Cardiac septum (tissue), 1 donor: ENCODE measurements around the gene ZMYND19. TPM values are rescaled to one million over a fixed set of nuclear protein-coding genes. Genes with fewer than 3 reads are reported as not detected.
"Not testable (repeated sequence)": the region's sequence is repeated elsewhere in the genome, so short reads cannot be mapped to it uniquely, and the experiment has no call there.

ENCODE experiments used
- DNase-seq: peaks from one replicate; pipeline ENCODE4 v3.0.0-alpha.2; 2020; ENCODE audit warnings: low spot score
- intact Hi-C: fragments of 100-400 bp; cut with DNase I; formaldehyde crosslinking; loops from one replicate; pipeline ENCODE4 v1.14.0; 2022
- total RNA-seq: library from RNA; stranded (reverse); fragmentation: NEBNext Ultra II Directional; extraction: Animal tissue kit (Norgen Biotek cat#: 25700); gene quantifications from one replicate; pipeline ENCODE4 v1.2.1, GENCODE V29; 2021
- donor health status: DM: no; HTN: no; CAD: no.

Gene ZMYND19
- total RNA-seq, 1 donor from 2014 or later, result 11.2 TPM

DNA sequence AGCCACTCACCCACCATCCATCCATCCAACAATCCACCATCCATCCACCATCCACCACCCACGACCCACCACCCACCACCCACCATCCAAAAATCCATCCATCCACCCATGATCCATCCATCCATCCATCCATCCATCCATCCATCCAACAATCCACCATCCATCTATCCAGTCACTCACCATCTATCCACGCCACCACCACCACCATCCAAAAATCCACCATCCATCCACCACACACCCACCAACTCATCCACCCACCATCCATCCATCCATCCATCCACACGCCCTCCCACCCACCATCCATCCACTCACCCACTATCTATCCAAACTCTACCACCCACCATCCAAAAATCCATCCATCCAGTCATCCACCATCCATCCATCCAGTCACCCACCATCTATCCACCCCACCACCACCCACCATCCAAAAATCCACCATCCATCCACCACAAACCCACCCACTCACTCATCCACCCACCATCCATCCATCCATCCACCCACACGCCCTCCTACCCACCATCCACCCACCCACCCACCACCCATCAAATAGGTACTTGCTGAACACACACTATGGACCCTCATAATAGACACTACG, 20.6 kb downstream of the ZMYND19 start:
- no peak for DNase-seq
- intact Hi-C loops, result no loop called here

DNA sequence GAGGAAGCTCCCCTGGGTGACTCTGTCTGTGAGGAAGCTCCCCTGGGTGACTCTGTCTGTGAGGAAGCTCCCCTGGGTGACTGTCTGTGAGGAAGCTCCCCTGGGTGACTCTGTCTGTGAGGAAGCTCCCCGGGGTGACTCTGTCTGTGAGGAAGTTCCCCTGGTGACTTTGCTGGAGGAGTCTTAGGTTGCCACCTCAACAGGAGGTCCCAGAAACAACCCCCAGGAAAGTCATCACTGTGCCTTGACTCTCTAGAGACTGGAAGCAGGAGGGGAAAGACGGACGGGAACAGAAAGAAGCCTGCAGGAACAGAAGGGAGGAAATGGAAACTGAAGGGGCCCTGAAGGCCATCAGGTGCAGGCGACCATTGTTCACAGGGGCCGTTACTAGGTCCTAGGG, 21.9 kb downstream of the ZMYND19 start:
- intact Hi-C loops, DNase-seq: not testable (repeated sequence)

DNA sequence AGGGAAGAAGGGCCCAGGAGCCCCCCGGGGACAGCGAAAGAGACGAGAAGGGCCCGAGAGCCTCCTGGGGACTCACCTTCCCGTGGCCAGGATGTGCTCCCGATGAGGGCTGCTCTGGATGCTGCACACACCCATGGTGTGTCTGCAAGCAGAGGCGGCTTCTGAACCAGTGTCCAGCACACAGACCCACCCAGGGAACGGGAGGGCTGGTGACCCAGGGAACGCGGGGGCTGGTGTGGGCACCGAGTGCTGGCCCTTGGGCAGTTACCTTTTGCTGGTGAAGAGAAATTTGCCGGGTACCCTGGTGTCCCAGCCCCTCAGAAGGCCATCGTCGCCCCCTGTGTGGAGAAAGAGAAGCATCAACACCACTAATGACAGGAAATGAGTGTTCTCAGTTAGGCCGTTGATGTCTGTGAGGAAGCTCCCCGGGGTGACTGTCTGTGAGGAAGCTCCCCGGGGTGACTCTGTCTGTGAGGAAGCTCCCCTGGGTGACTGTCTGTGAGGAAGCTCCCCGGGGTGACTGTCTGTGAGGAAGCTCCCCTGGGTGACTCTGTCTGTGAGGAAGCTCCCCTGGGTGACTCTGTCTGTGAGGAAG, 25.4 kb downstream of the ZMYND19 start:
- DNase-seq, result no peak
- intact Hi-C loops, result no loop called here

DNA sequence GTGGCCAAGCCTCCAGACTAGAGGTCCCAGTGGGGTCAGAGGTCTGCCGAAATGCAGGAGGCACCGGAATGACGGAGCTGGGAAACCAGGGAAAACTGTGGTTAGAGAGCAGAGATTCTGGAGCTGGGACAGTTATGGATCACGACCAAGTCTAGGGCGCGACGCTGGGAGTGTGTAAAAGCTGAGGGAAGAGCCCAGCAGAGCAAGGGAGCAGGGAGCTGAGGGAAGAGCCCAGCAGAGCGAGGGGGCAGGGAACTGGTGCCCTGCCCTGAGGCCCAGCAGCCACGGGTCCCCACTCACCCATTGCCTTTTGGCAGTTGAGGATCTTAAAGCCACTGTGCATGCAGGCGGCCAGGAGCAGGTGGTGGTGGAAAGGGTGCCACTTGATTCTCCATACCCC, 26.2 kb downstream of the ZMYND19 start:
- DNase-seq, result no peak
- intact Hi-C loops, result no loop called here

DNA sequence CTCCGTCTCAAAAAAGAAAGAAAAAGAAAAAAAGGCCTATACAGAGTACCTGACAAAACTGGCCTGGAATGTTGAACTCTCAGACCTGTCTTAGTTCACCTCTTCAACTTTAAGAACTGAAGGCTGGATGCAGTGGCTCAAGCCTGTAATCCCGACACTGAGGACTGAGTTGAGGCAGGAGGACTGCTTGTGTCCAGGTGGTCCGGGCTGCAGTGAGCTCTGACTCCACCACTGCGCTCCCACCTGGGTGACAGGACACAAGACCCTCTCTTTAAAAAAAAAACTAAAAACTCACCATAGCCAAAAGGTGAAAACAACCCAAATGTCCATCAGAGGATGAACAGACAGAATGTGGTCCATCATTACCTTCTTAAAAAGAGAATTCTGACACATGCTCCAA, 32.2 kb downstream of the ZMYND19 start:
- intact Hi-C loops, result no loop called here
- DNase-seq, result no peak

DNA sequence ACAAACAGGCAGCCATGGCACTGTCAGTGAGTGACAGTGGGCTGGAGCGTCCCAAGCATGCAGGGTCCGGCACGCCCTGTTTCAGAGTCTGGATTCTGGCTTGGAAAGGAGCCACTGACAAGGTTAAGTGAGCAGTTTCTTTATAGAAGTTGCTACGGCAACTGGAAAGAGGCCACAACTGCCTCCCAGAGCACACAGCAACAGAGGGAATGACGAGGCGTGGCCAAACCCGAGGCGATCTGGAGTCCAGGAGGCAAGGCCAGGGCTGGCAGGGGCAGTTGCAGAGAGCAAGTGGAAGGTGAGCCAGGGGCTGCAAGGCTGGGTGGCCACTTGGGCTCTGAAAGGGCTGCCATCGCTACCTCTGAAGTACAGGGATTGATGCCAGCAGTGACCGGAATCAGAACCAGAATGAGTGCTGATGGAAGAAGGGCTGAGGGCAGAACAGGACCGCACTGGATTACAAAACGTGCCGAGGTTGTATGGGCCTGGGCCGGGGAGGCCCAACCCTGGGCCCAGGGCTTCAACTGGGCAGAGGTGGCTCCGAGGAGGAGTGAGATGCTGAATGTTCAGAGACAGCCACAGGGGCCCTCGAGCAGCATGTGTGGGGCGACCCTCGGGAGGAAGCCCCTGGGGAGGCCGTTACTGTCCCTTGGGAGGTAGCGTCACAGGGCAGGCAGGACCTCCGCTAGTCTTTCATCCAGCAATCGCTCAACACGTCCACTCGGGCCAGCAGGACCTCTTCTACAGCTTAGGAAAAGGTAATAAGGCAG, 34.1 kb downstream of the ZMYND19 start:
- intact Hi-C loops, result no loop called here
- no peak for DNase-seq

DNA sequence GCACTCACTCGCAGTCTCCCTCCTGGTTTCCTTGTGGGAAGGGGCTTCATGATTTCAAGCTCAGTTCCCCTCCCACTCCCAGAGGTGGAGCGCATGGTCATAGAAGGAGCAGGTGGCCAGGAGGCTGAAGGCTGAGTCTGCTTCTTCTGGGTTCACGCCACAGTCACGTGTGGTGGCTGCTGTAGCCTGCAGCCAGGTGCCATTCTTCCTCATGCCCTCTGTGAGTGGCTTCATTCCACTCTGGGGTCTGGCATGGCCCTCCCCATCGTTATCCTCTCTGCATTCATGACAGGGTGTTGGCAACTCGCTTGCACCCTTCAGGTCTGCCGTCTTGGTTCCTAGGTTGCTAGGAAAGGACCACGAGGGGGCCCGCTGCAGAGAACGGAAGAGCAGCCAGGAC, 35.1 kb downstream of the ZMYND19 start:
- intact Hi-C loops, result no loop called here
- DNase-seq, result no peak

DNA sequence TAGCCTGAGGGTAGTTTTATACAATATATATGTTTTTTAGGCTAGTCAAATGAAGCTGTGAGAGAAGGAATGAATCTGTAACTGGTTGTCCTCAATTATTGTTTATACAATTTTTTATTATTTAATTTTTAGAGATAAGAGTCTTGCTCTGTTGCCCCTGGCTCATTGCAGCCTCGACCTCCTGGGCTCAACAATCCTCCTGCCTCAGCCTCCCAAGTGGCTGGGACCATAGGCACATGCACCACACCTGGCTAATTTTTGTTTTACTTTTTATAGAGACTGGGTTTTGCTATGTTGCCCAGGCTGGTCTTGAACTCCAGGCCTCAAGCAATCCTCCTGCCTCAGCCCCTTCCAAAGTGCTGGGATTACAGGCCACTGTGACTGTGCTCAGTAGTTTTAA, 36.0 kb downstream of the ZMYND19 start:
- DNase-seq, result no peak
- intact Hi-C loops, result no loop called here

DNA sequence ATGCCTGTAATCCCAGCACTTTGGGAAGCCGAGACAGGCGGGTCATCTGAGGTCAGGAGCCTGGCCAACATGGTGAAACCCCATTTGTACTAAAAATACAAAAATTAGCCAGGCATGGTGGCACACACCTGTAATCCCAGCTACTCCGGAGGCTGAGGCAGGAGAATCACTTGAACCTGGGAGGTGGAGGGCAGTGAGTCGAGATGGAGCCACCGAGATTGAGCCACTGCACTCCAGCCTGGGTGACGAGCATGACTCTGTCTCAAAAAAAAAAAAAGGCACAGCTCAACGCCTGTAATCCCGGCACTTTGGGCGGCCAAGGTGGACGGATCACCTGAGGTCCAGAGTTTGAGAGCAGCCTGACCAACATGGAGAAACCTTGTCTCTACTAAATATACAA, 36.7 kb downstream of the ZMYND19 start:
- intact Hi-C loops, result loop anchor here (2.0 kb wide), 1 partner anchor 25 kb away; the partner anchor contains the start of gene DPH7
- not testable (repeated sequence) for DNase-seq

DNA sequence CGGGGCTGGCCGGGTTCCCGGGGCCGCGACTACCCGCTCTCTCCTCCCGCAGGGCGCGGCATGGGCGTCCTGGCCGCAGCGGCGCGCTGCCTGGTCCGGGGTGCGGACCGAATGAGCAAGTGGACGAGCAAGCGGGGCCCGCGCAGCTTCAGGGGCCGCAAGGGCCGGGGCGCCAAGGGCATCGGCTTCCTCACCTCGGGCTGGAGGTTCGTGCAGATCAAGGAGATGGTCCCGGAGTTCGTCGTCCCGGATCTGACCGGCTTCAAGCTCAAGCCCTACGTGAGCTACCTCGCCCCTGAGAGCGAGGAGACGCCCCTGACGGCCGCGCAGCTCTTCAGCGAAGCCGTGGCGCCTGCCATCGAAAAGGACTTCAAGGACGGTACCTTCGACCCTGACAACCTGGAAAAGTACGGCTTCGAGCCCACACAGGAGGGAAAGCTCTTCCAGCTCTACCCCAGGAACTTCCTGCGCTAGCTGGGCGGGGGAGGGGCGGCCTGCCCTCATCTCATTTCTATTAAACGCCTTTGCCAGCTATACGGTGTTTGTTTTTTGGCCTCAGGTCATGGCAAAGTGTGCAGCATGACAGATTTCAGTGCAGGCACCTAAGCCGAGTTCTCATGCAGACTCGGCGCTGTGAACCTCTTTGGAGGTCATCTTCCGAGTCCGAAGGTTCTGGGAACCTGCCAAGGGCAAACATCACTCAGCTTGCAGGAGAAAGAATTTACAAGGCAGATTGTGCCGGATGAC, 38.1 kb downstream of the ZMYND19 start:
- DNase-seq, result no peak
- intact Hi-C loops, result loop anchor here (2.0 kb wide), 1 partner anchor 27 kb away; the partner anchor contains the start of gene DPH7

DNA sequence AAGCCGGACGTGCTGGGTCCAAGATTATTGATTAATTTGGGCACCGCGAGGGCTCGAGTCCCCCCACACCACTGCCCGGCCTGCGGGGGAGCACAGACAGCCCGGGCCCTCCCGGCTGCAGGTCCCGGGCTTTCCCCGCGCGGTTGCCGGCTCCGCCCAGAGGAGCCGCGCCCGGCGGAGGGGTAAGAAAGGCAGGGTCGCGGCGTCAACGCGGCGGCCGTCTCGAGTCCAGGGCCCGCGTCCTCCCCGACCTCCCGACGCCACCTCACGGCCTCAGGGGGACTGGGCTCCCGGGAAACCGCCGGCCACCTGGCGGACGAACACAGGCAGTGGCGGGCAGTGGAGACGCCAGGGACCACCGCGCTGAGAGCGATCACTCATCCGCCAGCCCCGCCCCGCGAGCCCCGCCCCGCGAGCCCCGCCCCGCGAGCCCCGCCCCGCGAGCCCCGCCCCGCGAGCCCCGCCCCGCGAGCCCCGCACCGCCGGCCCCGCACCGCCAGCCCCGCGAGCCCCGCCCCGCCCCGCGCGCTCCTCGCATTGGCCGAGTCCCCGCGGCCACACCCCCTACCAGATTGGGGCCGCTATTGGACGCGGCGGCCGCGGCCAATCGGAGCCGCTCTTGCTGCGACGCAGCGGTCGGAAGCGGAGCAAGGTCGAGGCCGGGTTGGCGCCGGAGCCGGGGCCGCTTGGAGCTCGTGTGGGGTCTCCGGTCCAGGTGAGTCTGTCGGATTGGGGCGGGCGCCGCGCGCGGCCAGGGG, 38.9 kb downstream of the ZMYND19 start, which contains the start of gene MRPL41:
MRPL41 (plus strand) TSS at position 616 of the 758 bp plus-strand sequence. CDS start 203 bp downstream, outside the sequence.
- peak; percentile 95 for DNase-seq
- intact Hi-C loops, result loop anchor here (2.0 kb wide), 1 partner anchor 27 kb away; the partner anchor contains the start of gene DPH7

DNA sequence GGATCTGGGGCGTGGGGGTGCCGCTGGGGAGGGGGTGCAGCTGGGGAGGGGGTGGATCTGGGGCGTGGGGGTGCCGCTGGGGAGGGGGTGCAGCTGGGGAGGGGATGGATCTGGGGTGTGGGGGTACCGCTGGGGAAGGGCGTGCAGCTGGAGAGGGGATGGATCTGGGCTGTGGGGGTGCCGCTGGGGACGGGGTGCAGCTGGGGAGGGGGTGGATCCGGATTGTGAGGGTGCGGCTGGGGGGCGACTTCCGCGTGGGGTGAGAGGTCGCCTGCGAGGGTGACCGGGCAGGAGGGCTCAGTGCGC, 39.4 kb downstream of the ZMYND19 start:
- intact Hi-C loops, DNase-seq: not testable (repeated sequence)

DNA sequence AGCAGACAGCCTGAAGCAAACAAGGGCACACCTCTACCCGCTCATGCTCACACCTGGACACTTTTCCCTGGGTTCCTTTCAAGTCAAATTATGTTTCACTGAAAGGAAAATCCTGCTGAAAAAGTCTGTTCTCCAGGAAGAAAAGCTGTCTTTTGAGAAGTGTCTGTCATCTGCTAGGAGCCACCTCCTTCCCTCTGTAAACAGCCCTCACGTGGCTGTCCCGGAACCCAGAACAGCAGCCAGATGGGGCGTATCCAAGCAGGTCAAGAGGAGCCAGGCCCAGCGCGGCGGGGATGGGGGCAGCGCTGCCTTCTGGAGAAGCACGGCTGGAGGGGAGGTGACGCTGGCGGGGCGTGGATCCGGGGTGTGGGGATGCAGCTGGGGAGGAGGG, 40.1 kb downstream of the ZMYND19 start, which contains the start of gene PNPLA7:
PNPLA7 (minus strand) TSS at position 172 of the 391 bp plus-strand sequence. CDS start 205 bp downstream, outside the sequence.
- intact Hi-C loops, result no loop called here

DNA sequence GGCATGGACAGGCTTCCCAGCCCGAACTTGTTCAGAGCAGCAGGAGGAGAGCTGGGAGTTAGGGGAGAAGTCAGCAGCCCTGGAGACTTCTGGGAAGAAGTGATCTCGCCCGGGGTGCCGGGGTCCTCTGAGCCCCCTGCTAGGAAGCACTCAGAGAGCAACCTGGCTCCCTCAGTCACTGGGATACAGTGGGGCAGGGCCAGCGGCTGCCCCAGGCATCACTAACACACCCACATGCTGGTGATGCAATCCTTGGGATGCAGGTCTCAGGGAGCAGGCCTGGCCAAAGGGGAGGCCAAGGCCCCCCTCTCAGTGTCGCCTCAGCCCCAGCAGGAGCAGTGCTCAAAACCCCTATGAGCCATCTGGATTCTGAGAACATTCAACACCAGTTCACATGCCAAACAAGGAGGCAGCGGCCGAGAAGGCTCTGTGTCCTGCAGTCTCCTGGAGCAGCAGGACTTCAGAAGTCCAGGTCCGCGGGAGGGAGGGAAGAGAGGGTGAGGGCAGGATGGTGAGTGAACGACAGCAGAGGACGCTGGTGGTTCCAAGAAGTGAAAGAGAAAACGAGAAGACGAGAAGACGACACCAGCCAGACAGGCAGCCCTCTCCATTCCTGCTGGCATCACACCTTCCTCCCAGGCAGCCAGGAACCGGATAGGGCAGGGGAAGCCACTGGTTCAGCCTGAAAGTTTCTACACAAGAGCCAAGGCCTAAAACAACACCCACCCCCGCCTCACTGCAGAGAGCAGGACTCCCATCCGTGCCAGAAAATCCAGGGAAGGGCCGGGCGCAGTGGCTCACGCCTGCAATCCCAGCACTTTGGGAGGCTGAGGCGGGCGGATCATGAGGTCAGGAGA, 42.4 kb downstream of the ZMYND19 start:
- DNase-seq, result no peak
- intact Hi-C loops, result no loop called here

More for the DNA sequence above, 40.1 kb downstream of the ZMYND19 start, which contains the start of gene PNPLA7:
- peak; percentile 91 for DNase-seq

DNA sequence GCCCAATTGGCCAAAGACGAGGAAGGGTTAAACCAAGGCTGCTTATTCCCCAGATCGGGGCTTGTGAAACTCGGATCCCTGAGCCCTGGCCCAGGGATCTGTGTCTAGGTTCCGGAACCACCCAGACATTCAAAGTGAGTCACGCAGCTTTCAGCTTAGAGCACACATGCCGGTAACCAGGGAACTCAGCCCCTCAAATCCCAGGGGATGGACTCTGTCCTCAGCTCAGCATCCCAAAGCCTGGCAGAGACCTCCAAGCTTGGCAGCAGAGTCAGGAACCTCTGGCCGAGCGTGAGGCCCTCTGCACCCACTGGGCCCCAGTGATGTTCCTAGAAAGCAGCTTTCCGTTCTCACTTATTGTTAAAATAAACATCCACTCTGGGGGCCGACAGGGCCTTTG, 45.2 kb downstream of the ZMYND19 start:
- no peak for DNase-seq
- intact Hi-C loops, result no loop called here

DNA sequence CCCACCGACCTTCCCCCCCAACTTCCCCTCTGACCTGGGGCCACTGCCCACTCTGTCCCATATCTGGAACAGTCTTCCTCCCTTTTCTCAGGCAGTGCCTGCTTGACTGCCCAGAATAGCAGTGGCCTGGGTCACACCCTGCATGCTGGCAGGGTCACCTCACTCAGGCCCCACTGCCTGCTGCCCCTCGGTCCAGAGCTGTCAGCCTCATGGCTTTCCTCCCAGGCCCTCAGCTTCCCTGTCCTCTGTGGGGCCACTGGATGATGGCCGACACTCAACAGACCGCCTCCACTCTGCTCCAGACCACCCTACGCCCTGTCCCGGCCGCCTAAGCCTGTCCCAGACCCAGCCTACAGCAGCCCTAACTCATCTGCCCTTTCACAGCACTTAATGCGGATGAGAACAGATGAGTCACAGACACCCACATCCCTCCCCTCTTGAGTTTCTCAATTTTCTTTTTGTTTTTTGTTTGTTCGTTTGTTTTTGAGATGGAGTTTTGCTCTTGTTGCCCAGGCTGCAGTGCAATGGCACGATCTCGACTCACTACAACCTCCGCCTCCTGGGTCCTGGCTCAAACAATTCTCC, 46.0 kb downstream of the ZMYND19 start:
- no peak for DNase-seq
- intact Hi-C loops, result no loop called here

DNA sequence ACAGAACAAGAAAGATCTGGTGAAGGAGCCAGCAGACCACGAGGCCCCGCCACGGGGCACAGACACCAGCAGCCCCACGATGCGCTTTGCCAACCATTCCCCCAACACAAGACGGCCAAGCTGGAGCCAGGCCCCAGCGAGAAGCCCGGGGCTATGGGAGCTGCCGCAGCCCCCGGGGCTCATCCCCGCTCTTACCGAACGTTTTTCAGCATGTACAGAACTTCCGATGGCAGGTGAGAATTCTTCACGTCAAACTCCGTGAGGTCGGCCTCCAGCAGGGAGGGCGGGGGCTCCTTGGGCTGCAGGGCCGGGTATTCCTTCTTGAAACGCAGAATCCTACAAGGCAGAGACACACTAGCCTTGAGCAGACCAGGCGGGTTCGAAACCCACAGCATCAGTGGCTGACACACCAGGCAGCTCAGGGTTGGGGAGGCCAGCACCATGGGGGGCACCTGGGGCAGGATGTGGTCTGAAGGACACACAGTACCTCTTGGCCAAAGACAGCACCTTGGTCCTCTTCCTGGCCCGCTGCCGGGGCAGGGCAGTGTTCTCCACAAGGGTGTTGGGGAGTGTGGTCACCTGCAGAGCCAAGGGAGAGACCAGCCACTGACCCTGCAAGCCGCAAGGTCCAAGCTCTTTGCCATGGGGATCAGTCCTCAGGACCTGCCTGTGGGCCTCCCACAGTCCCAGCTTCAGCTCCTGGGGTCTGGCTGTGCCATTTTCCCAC, 46.9 kb downstream of the ZMYND19 start:
- no peak for DNase-seq
- intact Hi-C loops, result no loop called here
